HUES64 (cell line): ENCODE results near the gene SYPL1.

Source experiments
- H3K27ac ChIP-seq: 2 replicates; pipeline ENCODE4 v1.7.0; 2013; ENCODE audit warnings: low read depth, low read length, inconsistent platforms
- H3K27me3 ChIP-seq: 2 replicates; pipeline ENCODE4 v1.6.1; 2013; ENCODE audit warnings: mild to moderate bottlenecking, low read length; ENCODE audit not compliant: insufficient read depth
- H3K36me3 ChIP-seq: 2 replicates; pipeline ENCODE4 v1.6.1; 2013; ENCODE audit warnings: mild to moderate bottlenecking, low read length; ENCODE audit not compliant: insufficient read depth
- H3K4me1 ChIP-seq: 2 replicates; pipeline ENCODE4 v1.6.1; 2013; ENCODE audit warnings: mild to moderate bottlenecking, low read length, moderate library complexity; ENCODE audit not compliant: insufficient read depth
- H3K4me3 ChIP-seq: 2 replicates; pipeline ENCODE4 v1.5.1; 2013; ENCODE audit warnings: mild to moderate bottlenecking, low read length, moderate library complexity
- H3K9ac ChIP-seq: 2 replicates; pipeline ENCODE4 v1.6.1; 2013; ENCODE audit warnings: mild to moderate bottlenecking, low read depth, low read length
- H3K9me3 ChIP-seq: 2 replicates; pipeline ENCODE4 v1.6.1; 2013; ENCODE audit warnings: low read depth, low read length; ENCODE audit not compliant: insufficient read depth
- WGBS: fragments of 150-250, 120-280 bp; methylation state at CpG from one replicate; pipeline ENCODE4 v1.1.7; 2013; ENCODE audit warnings: missing lambda C conversion rate; 5-methylcytosine and 5-hydroxymethylcytosine counted together

Gene SYPL1

GRCh38 chr7:106088014-106088413, 24.1 kb downstream of the SYPL1 start:
- 100% methylated on average over 1 of the region's 1 CpG for WGBS
- no peak overlapping the region for H3K9ac ChIP-seq
- no peak overlapping the region for H3K27ac ChIP-seq
- H3K4me3 ChIP-seq: no peak overlapping the region
- no peaks in the 10 kb centered on the region for H3K9me3 ChIP-seq
- H3K4me1 ChIP-seq: no peaks in the 10 kb centered on the region
- H3K27me3 ChIP-seq: no peaks in the 10 kb centered on the region
- peaks cover 44% of the 10 kb centered on the region for H3K36me3 ChIP-seq

GRCh38 chr7:106086062-106086461, 26.1 kb downstream of the SYPL1 start:
- 96% methylated on average over 4 of the region's 4 CpGs for WGBS
- H3K27me3 ChIP-seq: no peaks in the 10 kb centered on the region
- H3K4me3 ChIP-seq: no peak overlapping the region
- no peaks in the 10 kb centered on the region for H3K9me3 ChIP-seq
- no peak overlapping the region for H3K9ac ChIP-seq
- H3K4me1 ChIP-seq: no peaks in the 10 kb centered on the region
- no peak overlapping the region for H3K27ac ChIP-seq
- peaks cover 24% of the 10 kb centered on the region for H3K36me3 ChIP-seq

GRCh38 chr7:106085015-106085414, 27.1 kb downstream of the SYPL1 start:
- H3K9me3 ChIP-seq: no peaks in the 10 kb centered on the region
- peaks cover 14% of the 10 kb centered on the region for H3K36me3 ChIP-seq
- no peak overlapping the region for H3K27ac ChIP-seq
- H3K27me3 ChIP-seq: no peaks in the 10 kb centered on the region
- H3K4me3 ChIP-seq: no peak overlapping the region
- H3K9ac ChIP-seq: no peak overlapping the region
- no peaks in the 10 kb centered on the region for H3K4me1 ChIP-seq

- no peaks in the 10 kb centered on the region for H3K9me3 ChIP-seq
- no peak overlapping the region for H3K9ac ChIP-seq
- 85% methylated on average over 3 of the region's 3 CpGs for WGBS
- H3K36me3 ChIP-seq: peaks cover under 1% of the 10 kb centered on the region
- H3K27ac ChIP-seq: no peak overlapping the region
- H3K4me1 ChIP-seq: no peaks in the 10 kb centered on the region
- no peaks in the 10 kb centered on the region for H3K27me3 ChIP-seq
- H3K4me3 ChIP-seq: no peak overlapping the region
Observed at GRCh38 chr7:106083717-106084116, 28.4 kb downstream of the SYPL1 start.

GRCh38 chr7:106082087-106082854, 29.8 kb downstream of the SYPL1 start:
- H3K9me3 ChIP-seq: no peaks in the 10 kb centered on the region

GRCh38 chr7:106080300-106080987, 31.7 kb downstream of the SYPL1 start:
- Histone ChIP-seq H3K4me1 (no peaks in the 10 kb centered on the region), H3K27me3 (no peaks in the 10 kb centered on the region), H3K9ac (no peak overlapping the region), H3K9me3 (no peaks in the 10 kb centered on the region), H3K4me3 (no peak overlapping the region), H3K27ac (no peak overlapping the region), H3K36me3 (no peaks in the 10 kb centered on the region)
- WGBS: 90% methylated on average over 6 of the region's 6 CpGs

More at GRCh38 chr7:106082087-106082854, 29.8 kb downstream of the SYPL1 start:
- Histone ChIP-seq H3K27ac (no peak overlapping the region), H3K4me3 (no peak overlapping the region), H3K36me3 (no peaks in the 10 kb centered on the region), H3K4me1 (no peaks in the 10 kb centered on the region), H3K27me3 (no peaks in the 10 kb centered on the region), H3K9ac (no peak overlapping the region)
- WGBS: 95% methylated on average over 18 of the region's 18 CpGs

- H3K27ac ChIP-seq: no peak overlapping the region
- no peaks in the 10 kb centered on the region for H3K9me3 ChIP-seq
- H3K4me3 ChIP-seq: no peak overlapping the region
- WGBS: no CpG with 5 or more reads among the region's 2 CpGs
- H3K27me3 ChIP-seq: no peaks in the 10 kb centered on the region
- peaks cover 4% of the 10 kb centered on the region for H3K4me1 ChIP-seq
- no peak overlapping the region for H3K9ac ChIP-seq
- no peaks in the 10 kb centered on the region for H3K36me3 ChIP-seq
Observed at GRCh38 chr7:106076537-106076936, 35.6 kb downstream of the SYPL1 start.

- Histone ChIP-seq H3K4me1 (peaks cover 4% of the 10 kb centered on the region), H3K27ac (no peak overlapping the region), H3K36me3 (no peaks in the 10 kb centered on the region), H3K9ac (no peak overlapping the region), H3K4me3 (no peak overlapping the region), H3K27me3 (no peaks in the 10 kb centered on the region), H3K9me3 (no peaks in the 10 kb centered on the region)
- 81% methylated on average over 2 of the region's 2 CpGs for WGBS
Observed at GRCh38 chr7:106075937-106076336, 36.2 kb downstream of the SYPL1 start.

GRCh38 chr7:106074257-106074656, 37.9 kb downstream of the SYPL1 start:
- H3K4me1 ChIP-seq: peaks cover 4% of the 10 kb centered on the region
- WGBS: 86% methylated on average over 9 of the region's 9 CpGs
- no peaks in the 10 kb centered on the region for H3K9me3 ChIP-seq
- H3K27ac ChIP-seq: no peak overlapping the region
- H3K36me3 ChIP-seq: no peaks in the 10 kb centered on the region
- no peak overlapping the region for H3K4me3 ChIP-seq
- no peak overlapping the region for H3K9ac ChIP-seq
- no peaks in the 10 kb centered on the region for H3K27me3 ChIP-seq

GRCh38 chr7:106073701-106074100, 38.4 kb downstream of the SYPL1 start:
- peaks cover 4% of the 10 kb centered on the region for H3K4me1 ChIP-seq
- no peak overlapping the region for H3K4me3 ChIP-seq
- no peaks in the 10 kb centered on the region for H3K36me3 ChIP-seq
- WGBS: 81% methylated on average over 3 of the region's 3 CpGs
- no peak overlapping the region for H3K27ac ChIP-seq
- no peak overlapping the region for H3K9ac ChIP-seq
- no peaks in the 10 kb centered on the region for H3K27me3 ChIP-seq
- H3K9me3 ChIP-seq: no peaks in the 10 kb centered on the region

- Histone ChIP-seq H3K4me3 (no peak overlapping the region), H3K27me3 (no peaks in the 10 kb centered on the region), H3K27ac (no peak overlapping the region), H3K4me1 (peaks cover 4% of the 10 kb centered on the region), H3K9me3 (no peaks in the 10 kb centered on the region), H3K36me3 (no peaks in the 10 kb centered on the region), H3K9ac (no peak overlapping the region)
- WGBS: 89% methylated on average over 4 of the region's 4 CpGs
Observed at GRCh38 chr7:106072715-106073091, 39.4 kb downstream of the SYPL1 start.
